Right cardiac atrium (tissue), 5 donors: ENCODE data around the gene PDE12. TPM values are rescaled to one million over a fixed set of nuclear protein-coding genes. Genes with fewer than 3 reads are reported as not detected.

Experiments
- ATAC-seq, 2 donors: fragments of 200-7000 bp; cut with Tn5 transposase; one replicate each; pipeline versions ENCODE4 v1.8.0 to v1.9.1; 2020; ENCODE audit warnings: moderate library complexity in 2 of 2, mild to moderate bottlenecking in 1 of 2
- DNase-seq, 3 donors: peaks; one replicate each; pipeline ENCODE4 v3.0.0-alpha.2; 2020
- H3K27ac ChIP-seq: one replicate; pipeline ENCODE4 v1.5.1; 2013; ENCODE audit warnings: mild to moderate bottlenecking, low read length, control low read depth, moderate library complexity
- H3K27me3 ChIP-seq: one replicate; pipeline ENCODE4 v1.6.1; 2013; ENCODE audit not compliant: control insufficient read depth, insufficient read depth
- H3K4me1 ChIP-seq: one replicate; pipeline ENCODE4 v1.6.1; 2013; ENCODE audit warnings: low read length; ENCODE audit not compliant: control insufficient read depth, insufficient read depth
- H3K4me3 ChIP-seq: one replicate; pipeline ENCODE4 v1.5.1; 2013; ENCODE audit warnings: low read length, control low read depth
- H3K9me3 ChIP-seq: one replicate; pipeline ENCODE4 v1.6.1; 2013; ENCODE audit warnings: low read length; ENCODE audit not compliant: control insufficient read depth
- WGBS: extraction: QIAGEN DNeasy Blood & Tissue Kit; methylation state at CpG from one replicate; pipeline ENCODE4 v1.1.7; 2013; 5-methylcytosine and 5-hydroxymethylcytosine counted together
- intact Hi-C, 4 donors: fragments of 100-400 bp; cut with DNase I; formaldehyde crosslinking; loops; one replicate each; pipeline versions ENCODE4 v1.11.0 to v1.14.0; 2022 to 2023
- polyA plus RNA-seq: library from polyadenylated mRNA; stranded (reverse); fragments of 200-250 nt; gene quantifications from one replicate; pipeline ENCODE4 v1.2.3, GENCODE V29; 2013
- total RNA-seq, 4 donors: library from RNA; stranded (reverse); fragmentation: NEBNext Ultra II Directional; extraction: Animal tissue kit (Norgen Biotek cat#: 25700); gene quantifications; one replicate each; pipeline ENCODE4 v1.2.1, GENCODE V29; 2021
- donor health status: healthy with polysubstance abuse.
- donor health status: DM: no; HTN: yes; CAD: no.
- donor health status: DM: no; HTN: no; CAD: no.
- donor health status: DM: no; HTN: yes; CAD: no; lungs with severe emphysema.
- donor health status: DM: yes; HTN: yes; CAD: no.

Gene PDE12
- total and polyA plus RNA-seq, 5 donors: 4.0 to 14.8 (median 11.4) TPM

DNA sequence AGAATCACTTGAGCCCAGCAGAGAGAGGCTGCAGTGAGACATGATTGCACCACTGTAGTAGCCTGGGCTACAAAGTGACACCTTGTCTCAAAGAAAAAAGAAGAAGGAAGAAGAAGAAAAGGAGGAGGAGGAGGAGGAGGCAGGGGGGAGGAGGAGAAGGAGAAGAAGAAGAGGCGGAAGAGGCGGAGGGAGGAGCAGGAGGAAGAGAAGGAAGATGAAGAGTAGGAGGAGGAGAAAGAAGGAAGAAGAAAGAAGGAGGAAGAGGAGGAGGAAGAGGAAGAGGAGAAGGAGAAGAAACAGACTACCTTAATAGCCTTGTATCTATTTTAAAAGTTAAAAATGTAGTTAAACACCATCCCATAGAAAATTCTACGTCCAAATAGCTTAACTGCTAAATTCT is 60.2 kb downstream of the PDE12 start:
- no peak overlapping the region for H3K4me3 ChIP-seq
- no peaks in the 10 kb centered on the region for H3K27me3 ChIP-seq
- ATAC-seq: no peak
- H3K4me1 ChIP-seq: no peaks in the 10 kb centered on the region
- intact Hi-C loops: no loop called here
- no peak overlapping the region for H3K27ac ChIP-seq
- DNase-seq: no peak
- no peaks in the 10 kb centered on the region for H3K9me3 ChIP-seq
- 74% methylated on average over 3 of the region's 3 CpGs for WGBS

Other genes with a start within 250 kb of the PDE12 start
- under 1 TPM in 2 of 4 donors, not detected in 2; 0.06 to 0.19 TPM for gene DNAH12, start 11.9 kb upstream of the PDE12 start, total RNA-seq
- gene DNAH12, start 11.9 kb upstream of the PDE12 start, polyA plus RNA-seq: 0.09 TPM
- 100 to 1,000 TPM in 1 of 4 donors, 10 to 100 TPM in 3; 69.3 to 113 (median 87.7) TPM for gene ARF4, start 41.1 kb downstream of the PDE12 start, total RNA-seq
- 101 TPM for gene ARF4, start 41.1 kb downstream of the PDE12 start, polyA plus RNA-seq
- 10 to 100 TPM; 13.5 to 22.1 (median 16.5) TPM for gene DENND6A, start 136.8 kb downstream of the PDE12 start, total RNA-seq
- gene DENND6A, start 136.8 kb downstream of the PDE12 start, polyA plus RNA-seq: 5.5 TPM
- 100 to 1,000 TPM; 231 to 414 (median 255) TPM for gene SLMAP, start 200.0 kb downstream of the PDE12 start, total RNA-seq
- 112 TPM for gene SLMAP, start 200.0 kb downstream of the PDE12 start, polyA plus RNA-seq